OCI-LY1 (cell line): ENCODE measurements around the gene TRPM3.

Experiments used
- EZH2 ChIP-seq: fragments of 200-600 bp; sonication (generic), shearing (Covaris generic); IDR thresholded peaks from 2 replicates; pipeline ENCODE4 v1.8.0; 2017; ENCODE audit warnings: borderline replicate concordance, mixed run types, mild to moderate bottlenecking, antibody characterized with exemption, low read length, moderate library complexity, mixed read lengths
- TF ChIP-seq, protein P1 (sequence below): fragments of 200-600 bp; sonication (generic), shearing (Covaris generic); IDR thresholded peaks from 2 replicates; pipeline ENCODE4 v1.5.1; 2017; ENCODE audit warnings: mild to moderate bottlenecking, antibody characterized with exemption, low read length, moderate library complexity, mixed read lengths

GRCh38 chr9:70888471-70888870 is 232.9 kb downstream of the TRPM3 start:
- TF ChIP-seq, protein P1, sequence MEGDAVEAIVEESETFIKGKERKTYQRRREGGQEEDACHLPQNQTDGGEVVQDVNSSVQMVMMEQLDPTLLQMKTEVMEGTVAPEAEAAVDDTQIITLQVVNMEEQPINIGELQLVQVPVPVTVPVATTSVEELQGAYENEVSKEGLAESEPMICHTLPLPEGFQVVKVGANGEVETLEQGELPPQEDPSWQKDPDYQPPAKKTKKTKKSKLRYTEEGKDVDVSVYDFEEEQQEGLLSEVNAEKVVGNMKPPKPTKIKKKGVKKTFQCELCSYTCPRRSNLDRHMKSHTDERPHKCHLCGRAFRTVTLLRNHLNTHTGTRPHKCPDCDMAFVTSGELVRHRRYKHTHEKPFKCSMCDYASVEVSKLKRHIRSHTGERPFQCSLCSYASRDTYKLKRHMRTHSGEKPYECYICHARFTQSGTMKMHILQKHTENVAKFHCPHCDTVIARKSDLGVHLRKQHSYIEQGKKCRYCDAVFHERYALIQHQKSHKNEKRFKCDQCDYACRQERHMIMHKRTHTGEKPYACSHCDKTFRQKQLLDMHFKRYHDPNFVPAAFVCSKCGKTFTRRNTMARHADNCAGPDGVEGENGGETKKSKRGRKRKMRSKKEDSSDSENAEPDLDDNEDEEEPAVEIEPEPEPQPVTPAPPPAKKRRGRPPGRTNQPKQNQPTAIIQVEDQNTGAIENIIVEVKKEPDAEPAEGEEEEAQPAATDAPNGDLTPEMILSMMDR, result no peak
- no peak for TF ChIP-seq EZH2
